Trophoblast cell (in vitro differentiated cells and primary cell): ENCODE results near the gene CKMT1A. TPM values are rescaled to one million over a fixed set of nuclear protein-coding genes. Genes with fewer than 3 reads are reported as not detected.
"Not testable (repeated sequence)": the region's sequence is repeated elsewhere in the genome, so short reads cannot be mapped to it uniquely, and the experiment has no call there.

Experiments
- DNase-seq, 2 donors: peaks; one replicate each; pipeline ENCODE4 v3.0.0-alpha.2; 2016
- H2AFZ ChIP-seq: 2 replicates; pipeline ENCODE4 v1.6.1; 2013; ENCODE audit warnings: low read length, moderate library complexity, mild to moderate bottlenecking; ENCODE audit not compliant: insufficient read depth, poor library complexity
- H2AK5ac ChIP-seq: 2 replicates; pipeline ENCODE4 v1.6.1; 2013; ENCODE audit warnings: mild to moderate bottlenecking, low read length
- H2BK120ac ChIP-seq: 2 replicates; pipeline ENCODE4 v1.6.1; 2013; ENCODE audit warnings: low read length, mild to moderate bottlenecking, moderate library complexity; ENCODE audit not compliant: insufficient read depth, poor library complexity
- H2BK12ac ChIP-seq: 2 replicates; pipeline ENCODE4 v1.6.1; 2013; ENCODE audit warnings: mild to moderate bottlenecking, low read length, moderate library complexity
- H2BK5ac ChIP-seq: 2 replicates; pipeline ENCODE4 v1.6.1; 2013; ENCODE audit warnings: low read length, low read depth, moderate library complexity, mild to moderate bottlenecking; ENCODE audit not compliant: poor library complexity
- H3K14ac ChIP-seq: 2 replicates; pipeline ENCODE4 v1.6.1; 2013; ENCODE audit warnings: mild to moderate bottlenecking, low read length
- H3K18ac ChIP-seq: 2 replicates; pipeline ENCODE4 v1.6.1; 2013; ENCODE audit warnings: mild to moderate bottlenecking, low read length
- H3K23ac ChIP-seq: 2 replicates; pipeline ENCODE4 v1.6.1; 2013; ENCODE audit warnings: low read length
- H3K27ac ChIP-seq: 2 replicates; pipeline ENCODE4 v1.5.1; 2013; ENCODE audit warnings: low read depth, mild to moderate bottlenecking, inconsistent platforms, low read length, moderate library complexity
- H3K27me3 ChIP-seq: 2 replicates; pipeline ENCODE4 v1.6.1; 2013; ENCODE audit warnings: inconsistent platforms, mild to moderate bottlenecking, low read length, moderate library complexity; ENCODE audit not compliant: insufficient read depth
- H3K36me3 ChIP-seq, 2 experiments: 1 replicate in 1 of 2; 2 replicates in 1 of 2; pipeline ENCODE4 v1.6.1; 2013; ENCODE audit warnings: low read length in 2 of 2, mild to moderate bottlenecking in 2 of 2, moderate library complexity in 1 of 2; ENCODE audit not compliant: insufficient read depth in 2 of 2, control insufficient read depth in 1 of 2
- H3K4ac ChIP-seq: 2 replicates; pipeline ENCODE4 v1.6.1; 2013; ENCODE audit warnings: low read depth, mild to moderate bottlenecking, low read length, moderate library complexity
- H3K4me1 ChIP-seq, 2 experiments: 1 replicate in 1 of 2; 2 replicates in 1 of 2; pipeline ENCODE4 v1.6.1; 2013; ENCODE audit warnings: low read length in 2 of 2, mild to moderate bottlenecking in 2 of 2, moderate library complexity in 1 of 2; ENCODE audit not compliant: insufficient read depth in 2 of 2, control insufficient read depth in 1 of 2
- H3K4me2 ChIP-seq: 2 replicates; pipeline ENCODE4 v1.6.1; 2013; ENCODE audit warnings: inconsistent platforms, mild to moderate bottlenecking, low read length, moderate library complexity
- H3K4me3 ChIP-seq: 2 replicates; pipeline ENCODE4 v1.5.1; 2013; ENCODE audit warnings: mild to moderate bottlenecking, low read depth, low read length, inconsistent platforms
- H3K79me1 ChIP-seq: one replicate; pipeline ENCODE4 v1.6.1; 2013; ENCODE audit warnings: low read length
- H3K79me2 ChIP-seq: 2 replicates; pipeline ENCODE4 v1.6.1; 2013; ENCODE audit warnings: low read length, mild to moderate bottlenecking; ENCODE audit not compliant: control insufficient read depth, insufficient read depth, poor library complexity
- H3K9ac ChIP-seq: 2 replicates; pipeline ENCODE4 v1.6.1; 2013; ENCODE audit warnings: mild to moderate bottlenecking, low read length
- H3K9me3 ChIP-seq: 2 replicates; pipeline ENCODE4 v1.6.1; 2013; ENCODE audit warnings: low read depth, mild to moderate bottlenecking, control low read depth, inconsistent platforms, low read length; ENCODE audit not compliant: insufficient read depth
- H4K12ac ChIP-seq: 2 replicates; pipeline ENCODE4 v1.6.1; 2013; ENCODE audit warnings: low read depth, mild to moderate bottlenecking, low read length, moderate library complexity
- H4K8ac ChIP-seq: 2 replicates; pipeline ENCODE4 v1.6.1; 2013; ENCODE audit warnings: low read depth, mild to moderate bottlenecking, low read length, moderate library complexity
- H4K91ac ChIP-seq: one replicate; pipeline ENCODE4 v1.6.1; 2013; ENCODE audit warnings: low read depth, mild to moderate bottlenecking, low read length, moderate library complexity
- WGBS: extraction: QIAGEN DNeasy Blood & Tissue Kit; methylation state at CpG from one replicate; pipeline ENCODE4 v1.1.7; 2013; ENCODE audit warnings: missing lambda C conversion rate; ENCODE audit not compliant: insufficient read length, insufficient coverage; ENCODE audit errors: extremely low coverage; 5-methylcytosine and 5-hydroxymethylcytosine counted together
- polyA plus RNA-seq: library from polyadenylated mRNA; stranded (reverse); fragments of 200-250 nt; gene quantifications from 2 replicates; pipeline ENCODE4 v1.2.3, GENCODE V29; 2013

CKMT1A gene
- 35.5 and 40.4 TPM in 2 replicates for polyA plus RNA-seq

DNA sequence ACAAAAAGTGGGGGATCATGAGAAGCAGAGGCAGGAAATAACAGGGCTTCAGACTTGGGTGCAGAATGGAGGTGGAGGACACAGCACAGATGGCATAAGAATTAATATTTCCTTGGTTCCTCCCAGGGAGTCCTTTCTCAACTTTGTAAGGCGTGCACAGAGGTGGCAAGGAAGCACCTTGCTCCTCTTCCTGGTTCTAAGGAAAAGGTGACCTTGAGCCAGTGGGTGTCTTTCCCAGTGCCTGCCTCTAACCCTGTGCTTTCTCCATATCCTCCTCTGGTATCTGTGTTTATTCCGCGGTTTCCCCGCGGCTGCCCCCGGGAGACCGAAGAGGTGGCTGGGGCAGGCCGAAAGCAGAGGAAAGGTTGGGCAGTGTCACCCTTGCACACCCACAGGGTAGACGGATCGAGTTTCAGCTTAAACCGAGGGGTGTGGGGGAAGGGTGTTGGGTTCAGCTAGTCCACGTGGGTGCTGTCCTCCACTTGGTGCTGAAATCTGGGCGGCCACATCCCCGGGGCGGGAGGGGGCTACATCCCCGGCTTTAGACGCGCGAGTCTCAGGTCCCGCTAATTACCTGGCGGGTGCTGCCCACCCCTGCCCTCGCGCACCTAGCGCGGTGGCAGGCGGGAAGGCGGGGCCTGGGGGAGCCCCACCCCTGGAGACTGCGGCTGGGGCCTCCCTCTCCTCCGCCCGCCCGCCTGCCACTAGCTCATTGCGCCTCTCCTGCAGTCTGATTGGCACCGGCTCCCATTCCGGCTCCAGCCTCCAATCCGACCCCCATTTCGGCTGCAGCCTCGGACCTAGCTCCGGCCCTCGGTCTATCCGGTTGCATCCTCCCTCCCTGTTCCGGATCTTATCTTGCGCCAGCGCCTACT, at the start of gene CKMT1A:
Gene CKMT1A (plus strand): TSS at position 712 of the 875 bp plus-strand sequence. CDS start 192 bp downstream, outside the sequence.
- H3K4ac ChIP-seq, H2AK5ac ChIP-seq, H4K8ac ChIP-seq, H3K18ac ChIP-seq, H3K14ac ChIP-seq, H3K4me2 ChIP-seq, DNase-seq, H2AFZ ChIP-seq, H3K36me3 ChIP-seq, H2BK12ac ChIP-seq, H3K9ac ChIP-seq, H2BK120ac ChIP-seq, H3K79me1 ChIP-seq, H3K27ac ChIP-seq, H3K27me3 ChIP-seq, H4K91ac ChIP-seq, H3K4me1 ChIP-seq, H3K9me3 ChIP-seq, H3K4me3 ChIP-seq, H2BK5ac ChIP-seq, H3K23ac ChIP-seq, H4K12ac ChIP-seq, H3K79me2 ChIP-seq: not testable (repeated sequence)
- no CpG with 5 or more reads among the region's 43 CpGs for WGBS

- H3K79me1 ChIP-seq: no peaks in the 10 kb centered on the region
- no peak within 1 kb of the TSS for H2BK5ac ChIP-seq
- WGBS: no CpG with 5 or more reads among the region's 85 CpGs
- H3K4me3 ChIP-seq: no peak within 1 kb of the TSS
- H3K9ac ChIP-seq: no peak within 1 kb of the TSS
- H2BK120ac ChIP-seq: no peak within 1 kb of the TSS
- no peaks in the 10 kb centered on the region for H3K79me2 ChIP-seq
- no peaks in the 10 kb centered on the region for H3K4me1 ChIP-seq
- no peak within 1 kb of the TSS for H4K91ac ChIP-seq
- no peak within 1 kb of the TSS for H4K8ac ChIP-seq
- no peak for DNase-seq
- H3K4me2 ChIP-seq: no peak within 1 kb of the TSS
- no peak within 1 kb of the TSS for H2BK12ac ChIP-seq
- H3K27me3 ChIP-seq: no peaks in the 10 kb centered on the region
- no peak within 1 kb of the TSS for H3K14ac ChIP-seq
- no peak within 1 kb of the TSS for H3K23ac ChIP-seq
- H3K9me3 ChIP-seq: peaks cover 3% of the 10 kb centered on the region
- no peak within 1 kb of the TSS for H2AK5ac ChIP-seq
- H2AFZ ChIP-seq: no peak within 1 kb of the TSS
- H3K4ac ChIP-seq: no peak within 1 kb of the TSS
- no peak within 1 kb of the TSS for H3K27ac ChIP-seq
- H3K36me3 ChIP-seq: no peaks in the 10 kb centered on the region
- no peak within 1 kb of the TSS for H4K12ac ChIP-seq
- H3K18ac ChIP-seq: no peak within 1 kb of the TSS
These were observed 44.8 kb upstream of the CKMT1A start, which contains the start of gene CATSPER2 for GRCh38 chr15:43648649-43649429. TSS of gene CATSPER2 (minus strand) at chr15:43648844. CDS start at chr15:43648061, 783 bp downstream.

DNA sequence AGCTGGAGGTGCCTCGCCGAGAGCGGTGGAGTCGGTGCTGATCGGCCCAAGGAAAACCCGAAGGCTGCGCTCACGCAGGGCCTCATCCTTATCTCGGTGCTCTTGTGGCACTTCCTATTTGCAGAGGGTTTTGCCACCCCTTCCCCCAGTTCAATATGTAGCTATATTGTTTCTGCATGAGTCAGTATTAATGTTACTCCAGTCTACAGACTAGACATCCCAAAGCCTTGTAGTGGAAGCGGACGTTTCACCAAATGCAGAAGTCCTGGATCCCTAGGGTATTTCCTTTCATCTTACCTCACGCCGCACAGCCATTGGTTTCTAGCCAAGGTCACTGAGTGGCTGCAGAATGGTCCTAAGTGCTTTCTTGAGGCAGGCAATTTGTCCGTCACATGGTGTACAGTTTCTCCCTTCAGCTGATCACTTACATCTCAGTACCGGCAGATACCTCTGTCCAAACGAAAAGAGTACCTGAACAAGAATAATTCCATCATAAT, 44.2 kb upstream of the CKMT1A start:
- not testable (repeated sequence) for H2AK5ac ChIP-seq, H3K4me1 ChIP-seq, H3K4me3 ChIP-seq, H3K36me3 ChIP-seq, H3K27ac ChIP-seq, H4K91ac ChIP-seq, H3K4me2 ChIP-seq, H4K8ac ChIP-seq, H3K27me3 ChIP-seq, H3K9ac ChIP-seq, DNase-seq, H3K79me2 ChIP-seq, H4K12ac ChIP-seq, H2BK120ac ChIP-seq, H2BK5ac ChIP-seq, H3K23ac ChIP-seq, H3K9me3 ChIP-seq, H3K18ac ChIP-seq, H2BK12ac ChIP-seq, H3K79me1 ChIP-seq, H3K14ac ChIP-seq, H2AFZ ChIP-seq, H3K4ac ChIP-seq
- WGBS: no CpG with 5 or more reads among the region's 16 CpGs

GRCh38 chr15:43659727-43660126, 33.9 kb upstream of the CKMT1A start:
- H4K8ac ChIP-seq, H3K4me2 ChIP-seq, H3K4me3 ChIP-seq, H3K9me3 ChIP-seq, H2AFZ ChIP-seq, H3K18ac ChIP-seq, H3K14ac ChIP-seq, H2AK5ac ChIP-seq, H3K4me1 ChIP-seq, H3K79me1 ChIP-seq, H3K4ac ChIP-seq, H3K27ac ChIP-seq, H3K27me3 ChIP-seq, H3K79me2 ChIP-seq, H4K91ac ChIP-seq, H2BK5ac ChIP-seq, H2BK12ac ChIP-seq, H3K23ac ChIP-seq, H2BK120ac ChIP-seq, H3K9ac ChIP-seq, H3K36me3 ChIP-seq, H4K12ac ChIP-seq, DNase-seq: not testable (repeated sequence)
- WGBS: no CpG with 5 or more reads among the region's 10 CpGs
